Stimulated activated effector memory CD8-positive, alpha-beta T cell treated with anti-CD3 and anti-CD28 coated beads, Interleukin-12 subunit alpha, Interleukin-12 subunit beta, amount 100 ng/mL, for 72 hours (primary cell): Measurements from ENCODE around the gene SMARCB1.

Experiments
- ATAC-seq: fragments of 150-1000 bp; cut with Tn5 transposase; 2 replicates; pipeline ENCODE4 v1.10.0; 2021
- DNase-seq, 2 donors: peaks; one replicate each; pipeline ENCODE4 v3.0.0; 2021 to 2022; ENCODE audit warnings: low spot score in 2 of 2
- H3K27ac Mint-ChIP-seq: one replicate; pipeline ENCODE4 v1.8.0; 2022; ENCODE audit warnings: mild to moderate bottlenecking, mixed read lengths
- H3K36me3 Mint-ChIP-seq: one replicate; pipeline ENCODE4 v1.8.0; 2022; ENCODE audit warnings: mild to moderate bottlenecking, mixed read lengths
- H3K4me1 Mint-ChIP-seq: one replicate; pipeline ENCODE4 v1.8.0; 2022; ENCODE audit warnings: mixed read lengths
- H3K4me3 Mint-ChIP-seq: one replicate; pipeline ENCODE4 v1.8.0; 2022; ENCODE audit warnings: mild to moderate bottlenecking, mixed read lengths
- H3K9me3 Mint-ChIP-seq: one replicate; pipeline ENCODE4 v1.8.0; 2022; ENCODE audit warnings: mixed read lengths

SMARCB1 gene

DNA sequence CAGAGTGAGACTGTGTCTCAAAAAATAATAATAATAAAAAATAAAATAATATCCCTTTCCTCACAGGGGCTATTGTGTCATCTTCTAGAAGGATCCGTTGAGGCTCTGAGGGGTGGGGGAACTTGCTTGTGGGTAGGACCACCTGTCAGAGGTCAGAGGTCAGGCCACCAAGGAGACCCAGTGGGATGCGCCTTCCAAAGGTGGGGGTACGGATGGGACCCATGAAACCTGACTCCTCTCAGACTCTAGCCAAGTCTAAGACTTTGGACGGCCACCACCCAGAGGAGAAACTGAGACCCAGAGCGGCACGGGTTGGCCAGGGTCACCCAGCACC is 14.5 kb upstream of the SMARCB1 start:
- H3K4me1 Mint-ChIP-seq: peaks cover 18% of the 10 kb centered on the region
- ATAC-seq (no peak), DNase-seq (no peak)
- no peak overlapping the region for H3K27ac Mint-ChIP-seq
- H3K9me3 Mint-ChIP-seq: no peaks in the 10 kb centered on the region
- peak overlapping the region; percentile 31 for H3K4me3 Mint-ChIP-seq
- no peaks in the 10 kb centered on the region for H3K36me3 Mint-ChIP-seq

GRCh38 chr22:23772649-23773473 is 13.9 kb upstream of the SMARCB1 start, which contains the start of gene MMP11:
MMP11 (plus strand) TSS chr22:23772849; CDS start chr22:23772871, 22 bp downstream.
- DNase-seq: peak; percentile 30 to 62
- Mint-ChIP-seq H3K4me1 (peaks cover 18% of the 10 kb centered on the region), H3K9me3 (no peaks in the 10 kb centered on the region), H3K36me3 (no peaks in the 10 kb centered on the region), H3K4me3 (peak within 1 kb of the TSS; percentile 31), H3K27ac (no peak within 1 kb of the TSS)
- peak; percentile 67 for ATAC-seq

DNA sequence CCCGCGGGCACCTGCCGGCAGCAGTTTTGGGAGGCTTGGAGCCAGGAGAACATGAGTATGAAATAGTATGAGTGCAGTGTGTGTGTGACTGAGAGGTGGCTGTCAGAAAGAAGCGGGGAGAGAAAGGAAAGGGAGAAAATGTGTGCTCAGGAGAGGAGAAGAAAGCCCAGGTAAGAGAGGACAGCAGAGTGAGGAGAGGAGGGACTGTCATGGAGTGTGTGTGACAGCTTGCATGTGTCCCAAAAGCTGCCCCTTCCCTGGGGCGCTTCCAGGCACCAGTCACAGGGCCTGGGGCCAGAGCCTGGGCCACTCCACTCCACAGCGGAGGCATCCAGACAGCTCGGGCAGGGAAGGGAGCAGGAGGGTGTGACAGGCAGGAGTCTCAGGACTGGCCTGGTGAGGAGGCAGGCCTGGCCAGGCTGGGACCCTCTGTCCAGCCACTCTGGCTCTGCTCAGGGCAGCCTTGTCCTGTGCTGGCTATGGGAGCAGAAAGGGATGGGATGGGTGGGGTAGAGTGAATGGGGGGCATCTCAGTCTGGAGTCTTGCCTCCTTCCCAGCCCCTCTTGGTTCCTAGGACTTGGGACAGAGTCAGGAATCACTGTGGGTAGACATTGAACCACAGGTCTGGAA is 13.2 kb upstream of the SMARCB1 start:
- Mint-ChIP-seq H3K4me3 (peak overlapping the region; percentile 31), H3K36me3 (no peaks in the 10 kb centered on the region), H3K27ac (no peak overlapping the region), H3K4me1 (peaks cover 18% of the 10 kb centered on the region), H3K9me3 (no peaks in the 10 kb centered on the region)
- ATAC-seq (no peak), DNase-seq (no peak)

- ATAC-seq: no peak
- Mint-ChIP-seq H3K9me3 (no peaks in the 10 kb centered on the region), H3K4me1 (peaks cover 18% of the 10 kb centered on the region), H3K27ac (no peak overlapping the region), H3K4me3 (no peak overlapping the region), H3K36me3 (no peaks in the 10 kb centered on the region)
- no peak for DNase-seq
Measured at GRCh38 chr22:23774114-23774921, 12.4 kb upstream of the SMARCB1 start.

DNA sequence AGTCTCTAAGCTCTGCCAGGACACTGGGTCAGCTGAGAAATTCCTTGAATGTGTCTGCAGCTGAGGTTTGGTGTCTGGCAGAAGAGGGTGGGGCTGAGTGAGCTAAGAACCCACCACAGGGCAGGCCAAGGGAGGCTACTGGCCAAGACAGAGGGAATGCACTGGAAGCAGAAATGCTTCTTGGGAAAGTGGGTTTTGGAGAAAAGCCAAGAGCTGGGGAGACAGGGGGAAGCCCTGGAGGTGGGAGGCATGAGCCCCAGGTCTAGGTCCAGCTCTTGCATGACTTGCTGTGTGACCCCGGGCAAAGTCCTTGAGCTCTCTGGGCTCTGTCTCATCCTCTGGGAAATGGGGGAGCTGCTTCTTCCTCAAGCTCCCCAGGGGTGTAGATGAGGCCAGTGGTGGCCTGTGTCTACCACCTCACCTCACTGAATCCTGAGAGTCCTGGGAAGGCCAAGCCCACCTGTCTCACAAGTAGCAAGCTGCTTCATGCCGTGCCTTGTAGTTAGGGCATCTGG is 11.8 kb upstream of the SMARCB1 start:
- ATAC-seq (no peak), DNase-seq (no peak)
- Mint-ChIP-seq H3K27ac (peak overlapping the region; percentile 50), H3K4me3 (no peak overlapping the region), H3K36me3 (no peaks in the 10 kb centered on the region), H3K4me1 (peaks cover 23% of the 10 kb centered on the region), H3K9me3 (no peaks in the 10 kb centered on the region)

DNA sequence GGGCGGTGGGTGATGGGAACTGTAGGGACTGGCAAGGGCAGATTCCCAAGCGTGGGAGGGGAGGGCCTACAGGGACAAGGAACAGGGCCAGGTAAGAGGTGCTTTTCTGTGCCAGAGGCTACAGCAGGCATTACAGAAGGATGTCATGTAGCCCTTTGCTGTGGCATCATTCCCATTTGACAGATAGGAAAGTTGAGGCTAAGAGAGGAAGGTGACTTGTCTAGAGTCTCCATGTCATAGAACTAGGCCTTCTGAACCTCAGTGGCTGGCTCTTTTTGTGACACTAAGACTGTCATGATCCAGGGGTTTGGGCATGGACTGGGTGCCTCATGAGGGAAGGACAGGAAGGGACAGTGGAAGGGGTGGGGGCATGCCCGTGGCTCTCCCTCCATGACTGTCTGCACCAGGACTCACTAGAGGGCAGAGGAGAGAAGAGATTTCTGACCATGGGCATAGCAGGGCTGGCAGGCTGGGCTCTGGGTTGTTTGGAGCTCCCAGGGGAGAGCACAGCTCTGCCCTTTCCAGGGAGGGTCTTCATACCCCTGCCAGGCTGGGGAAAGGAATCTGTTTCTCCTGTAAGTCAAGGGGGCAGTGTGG is 10.9 kb upstream of the SMARCB1 start:
- Mint-ChIP-seq H3K27ac (no peak overlapping the region), H3K36me3 (no peaks in the 10 kb centered on the region), H3K4me1 (peaks cover 21% of the 10 kb centered on the region), H3K9me3 (no peaks in the 10 kb centered on the region), H3K4me3 (no peak overlapping the region)
- ATAC-seq (no peak), DNase-seq (no peak)

- H3K4me1 Mint-ChIP-seq: peaks cover 10% of the 10 kb centered on the region
- no peaks in the 10 kb centered on the region for H3K36me3 Mint-ChIP-seq
- H3K27ac Mint-ChIP-seq: no peak overlapping the region
- H3K4me3 Mint-ChIP-seq: no peak overlapping the region
- H3K9me3 Mint-ChIP-seq: no peaks in the 10 kb centered on the region
- ATAC-seq (no peak), DNase-seq (no peak)
Measured at GRCh38 chr22:23777776-23778576, 8.8 kb upstream of the SMARCB1 start.

GRCh38 chr22:23778577-23778900 is 8.2 kb upstream of the SMARCB1 start:
- Mint-ChIP-seq H3K4me3 (no peak overlapping the region), H3K27ac (no peak overlapping the region), H3K4me1 (peaks cover 5% of the 10 kb centered on the region), H3K9me3 (no peaks in the 10 kb centered on the region), H3K36me3 (no peaks in the 10 kb centered on the region)
- ATAC-seq (no peak), DNase-seq (no peak)

DNA sequence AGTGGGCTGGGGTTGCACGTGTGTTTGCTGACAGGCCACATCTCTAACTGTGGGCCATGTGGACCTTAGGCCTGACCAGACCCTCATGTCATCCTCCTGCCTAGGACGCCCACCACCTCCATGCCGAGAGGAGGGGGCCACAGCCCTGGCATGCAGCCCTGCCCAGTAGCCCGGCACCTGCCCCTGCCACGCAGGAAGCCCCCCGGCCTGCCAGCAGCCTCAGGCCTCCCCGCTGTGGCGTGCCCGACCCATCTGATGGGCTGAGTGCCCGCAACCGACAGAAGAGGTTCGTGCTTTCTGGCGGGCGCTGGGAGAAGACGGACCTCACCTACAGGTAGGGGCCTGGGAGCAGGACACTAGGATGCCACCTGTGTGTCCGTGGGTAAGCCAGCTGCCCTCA is 7.7 kb upstream of the SMARCB1 start:
- peaks cover 5% of the 10 kb centered on the region for H3K4me1 Mint-ChIP-seq
- H3K4me3 Mint-ChIP-seq: no peak overlapping the region
- H3K36me3 Mint-ChIP-seq: no peaks in the 10 kb centered on the region
- no peak for ATAC-seq
- peak overlapping the region; percentile 69 for H3K27ac Mint-ChIP-seq
- no peak for DNase-seq
- no peaks in the 10 kb centered on the region for H3K9me3 Mint-ChIP-seq

DNA sequence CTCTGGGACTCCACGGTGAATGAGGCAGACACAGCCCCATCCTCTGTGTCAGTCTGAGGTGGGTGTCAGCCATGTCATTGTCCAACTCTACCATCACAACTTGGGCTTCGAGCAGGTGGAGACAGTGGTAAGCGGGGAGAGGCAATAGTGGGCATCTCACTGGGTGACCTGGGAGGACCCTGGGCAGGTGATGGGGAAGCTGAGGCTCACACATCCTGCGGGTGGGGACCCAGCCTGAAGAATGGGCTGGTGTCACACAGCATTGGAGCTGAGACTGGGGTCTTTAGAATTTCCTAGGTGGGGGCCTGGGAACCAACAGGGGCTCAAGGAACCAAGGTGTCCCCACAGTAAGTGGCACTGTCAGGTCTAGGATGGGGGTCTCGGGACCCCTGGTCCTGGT is 7.0 kb upstream of the SMARCB1 start:
- Mint-ChIP-seq H3K36me3 (no peaks in the 10 kb centered on the region), H3K27ac (peak overlapping the region; percentile 69), H3K9me3 (no peaks in the 10 kb centered on the region), H3K4me3 (no peak overlapping the region), H3K4me1 (peaks cover 5% of the 10 kb centered on the region)
- ATAC-seq: no peak
- DNase-seq: no peak

DNA sequence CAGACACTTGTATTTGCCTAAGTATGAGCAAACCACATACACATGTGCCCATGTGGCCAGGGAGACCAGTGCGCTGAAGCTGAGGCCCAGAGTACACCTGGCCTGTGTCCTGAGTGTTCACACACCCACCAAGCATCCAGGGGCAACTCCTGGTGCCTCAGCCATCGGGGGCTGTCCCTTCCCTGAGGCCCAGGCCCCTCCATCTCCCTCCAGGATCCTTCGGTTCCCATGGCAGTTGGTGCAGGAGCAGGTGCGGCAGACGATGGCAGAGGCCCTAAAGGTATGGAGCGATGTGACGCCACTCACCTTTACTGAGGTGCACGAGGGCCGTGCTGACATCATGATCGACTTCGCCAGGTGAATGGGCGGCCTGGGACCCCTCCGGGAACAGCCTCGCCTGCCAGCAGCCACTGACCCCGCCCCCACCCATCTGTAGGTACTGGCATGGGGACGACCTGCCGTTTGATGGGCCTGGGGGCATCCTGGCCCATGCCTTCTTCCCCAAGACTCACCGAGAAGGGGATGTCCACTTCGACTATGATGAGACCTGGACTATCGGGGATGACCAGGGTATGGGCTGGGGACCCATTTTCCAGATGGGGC is 6.5 kb upstream of the SMARCB1 start:
- Mint-ChIP-seq H3K27ac (no peak overlapping the region), H3K9me3 (no peaks in the 10 kb centered on the region), H3K4me3 (no peak overlapping the region), H3K36me3 (no peaks in the 10 kb centered on the region), H3K4me1 (peaks cover 5% of the 10 kb centered on the region)
- ATAC-seq (no peak), DNase-seq (no peak)

GRCh38 chr22:23781065-23781464 is 5.7 kb upstream of the SMARCB1 start:
- H3K9me3 Mint-ChIP-seq: no peaks in the 10 kb centered on the region
- no peak overlapping the region for H3K4me3 Mint-ChIP-seq
- peaks cover 5% of the 10 kb centered on the region for H3K4me1 Mint-ChIP-seq
- no peaks in the 10 kb centered on the region for H3K36me3 Mint-ChIP-seq
- DNase-seq (no peak), ATAC-seq (no peak)
- peak overlapping the region; percentile 73 for H3K27ac Mint-ChIP-seq

DNA sequence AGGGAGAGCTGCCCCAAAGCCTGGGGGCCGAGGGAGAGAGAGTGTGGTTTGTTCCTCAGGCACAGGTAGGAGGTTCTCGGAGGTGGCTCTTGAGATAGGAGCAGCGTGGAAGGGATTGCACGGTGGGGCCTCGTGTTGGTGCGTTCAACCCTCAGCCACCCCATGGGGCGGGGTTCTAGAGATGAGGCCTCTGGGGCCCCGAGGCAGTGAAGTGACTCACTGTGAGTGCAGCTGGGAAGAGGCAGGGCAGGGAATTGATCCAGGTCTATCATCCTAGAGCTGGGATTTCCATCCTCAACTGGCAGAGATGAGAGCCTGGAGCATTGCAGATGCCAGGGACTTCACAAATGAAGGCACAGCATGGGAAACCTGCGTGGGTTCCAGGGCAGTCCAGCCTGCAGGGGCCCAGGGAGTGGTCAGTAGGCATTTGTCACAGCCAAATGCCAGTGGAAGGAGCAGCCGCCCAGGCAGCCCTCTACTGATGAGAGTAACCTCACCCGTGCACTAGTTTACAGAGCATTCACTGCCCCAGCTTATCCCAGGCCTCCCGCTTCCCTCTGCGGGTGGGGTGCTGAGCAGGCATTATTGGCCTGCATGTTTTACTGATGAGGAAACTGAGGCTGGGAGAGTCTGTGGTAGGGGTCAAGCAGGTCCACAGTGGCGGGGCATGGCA is 5.1 kb upstream of the SMARCB1 start:
- Mint-ChIP-seq H3K4me3 (no peak overlapping the region), H3K27ac (peak overlapping the region; percentile 73), H3K36me3 (peaks cover 3% of the 10 kb centered on the region), H3K4me1 (peaks cover 10% of the 10 kb centered on the region), H3K9me3 (no peaks in the 10 kb centered on the region)
- ATAC-seq (no peak), DNase-seq (no peak)

- Mint-ChIP-seq H3K4me1 (peaks cover 11% of the 10 kb centered on the region), H3K27ac (no peak overlapping the region), H3K9me3 (no peaks in the 10 kb centered on the region), H3K4me3 (no peak overlapping the region), H3K36me3 (peaks cover 6% of the 10 kb centered on the region)
- ATAC-seq: no peak
- DNase-seq: no peak
Measured at GRCh38 chr22:23782252-23782651, 4.5 kb upstream of the SMARCB1 start.
